MV-4-11 (cell line): ENCODE results near the gene ETV6.

Experiments used
- DNase-seq: peaks from one replicate; lab custom pipeline; 2025; lab: John Stamatoyannopoulos, UW

Gene ETV6

GRCh38 chr12:11717519-11717961, 68.1 kb downstream of the ETV6 start:
- DNase-seq: no peak

- DNase-seq: no peak
These were observed 68.6 kb downstream of the ETV6 start for GRCh38 chr12:11718105-11718504.

GRCh38 chr12:11718768-11719253, 69.3 kb downstream of the ETV6 start:
- no peak for DNase-seq

- peak; percentile 89 for DNase-seq
These were observed 70.2 kb downstream of the ETV6 start for GRCh38 chr12:11719678-11720099.

- DNase-seq: no peak
These were observed 72.6 kb downstream of the ETV6 start for GRCh38 chr12:11722071-11722470.

GRCh38 chr12:11722578-11723138, 73.2 kb downstream of the ETV6 start:
- DNase-seq: no peak

- DNase-seq: no peak
These were observed 74.5 kb downstream of the ETV6 start for GRCh38 chr12:11723993-11724392.

GRCh38 chr12:11724888-11725311, 75.4 kb downstream of the ETV6 start:
- DNase-seq: peak; percentile 52

GRCh38 chr12:11725686-11726085, 76.2 kb downstream of the ETV6 start:
- no peak for DNase-seq

GRCh38 chr12:11726659-11727058, 77.2 kb downstream of the ETV6 start:
- DNase-seq: no peak

GRCh38 chr12:11727133-11727664, 77.7 kb downstream of the ETV6 start:
- DNase-seq: peak; percentile 29

GRCh38 chr12:11728154-11728755, 78.8 kb downstream of the ETV6 start:
- DNase-seq: no peak

- DNase-seq: no peak
These were observed 79.5 kb downstream of the ETV6 start for GRCh38 chr12:11729008-11729407.

GRCh38 chr12:11729439-11730150, 80.1 kb downstream of the ETV6 start:
- DNase-seq: no peak

GRCh38 chr12:11730299-11731041, 81.0 kb downstream of the ETV6 start:
- DNase-seq: no peak

- no peak for DNase-seq
These were observed 81.5 kb downstream of the ETV6 start for GRCh38 chr12:11731042-11731357.

- no peak for DNase-seq
These were observed 82.0 kb downstream of the ETV6 start for GRCh38 chr12:11731455-11731854.

- DNase-seq: no peak
These were observed 82.5 kb downstream of the ETV6 start for GRCh38 chr12:11732023-11732422.

GRCh38 chr12:11732715-11733114, 83.2 kb downstream of the ETV6 start:
- no peak for DNase-seq

GRCh38 chr12:11734580-11735180, 85.2 kb downstream of the ETV6 start:
- peak; percentile 64 for DNase-seq

- no peak for DNase-seq
These were observed 89.0 kb downstream of the ETV6 start for GRCh38 chr12:11738450-11738849.

- DNase-seq: no peak
These were observed 90.6 kb downstream of the ETV6 start for GRCh38 chr12:11739980-11740577.
